ENCODE measurements around the gene ECE1.

ECE1 gene

DNA sequence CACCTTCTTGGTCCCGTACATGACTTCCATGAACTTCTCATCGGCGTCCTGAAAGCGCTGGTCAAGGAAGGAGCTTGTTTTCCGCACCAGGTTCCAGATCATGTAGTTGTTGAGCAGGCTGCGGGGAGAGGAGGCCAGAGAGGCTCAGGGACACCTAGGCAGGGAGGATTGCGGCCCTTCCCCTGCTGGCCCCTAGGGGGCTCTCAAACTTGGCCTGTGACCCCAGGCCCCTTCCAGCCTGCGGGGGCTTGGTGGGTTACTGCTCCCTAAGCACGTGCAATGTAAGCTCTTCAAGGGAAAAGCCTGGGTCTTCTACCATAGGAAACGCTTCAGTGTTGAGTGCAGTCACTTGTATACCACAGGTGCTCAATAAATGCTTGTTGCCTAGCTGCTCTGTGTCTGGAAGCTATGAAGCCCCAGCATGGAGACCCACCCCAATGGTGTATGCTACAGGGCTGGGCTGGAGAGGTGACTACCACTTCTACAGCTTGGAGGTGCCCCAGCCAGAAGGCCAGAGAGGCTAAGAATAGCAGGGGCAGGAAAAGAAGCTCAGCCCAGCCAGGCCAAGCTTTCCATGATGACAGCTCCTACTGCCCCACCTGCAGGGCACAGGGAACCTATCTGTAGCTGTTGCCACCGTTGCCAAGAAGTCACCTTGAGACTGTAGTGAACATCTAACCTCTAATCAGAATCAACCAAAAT, 45.1 kb downstream of the ECE1 start:
- H3K9ac ChIP-seq (ENCODE audit: low read length) = no peak overlapping the region
- H3K79me2 ChIP-seq (ENCODE audit: insufficient read depth, low read length) = no peaks in the 10 kb centered on the region
- H3K9me3 ChIP-seq (ENCODE audit: low read length) = no peaks in the 10 kb centered on the region
- H3K4me1 ChIP-seq (ENCODE audit: insufficient read depth, low read length, severe bottlenecking) = no peaks in the 10 kb centered on the region
- H2AFZ ChIP-seq (ENCODE audit: low read length) = no peak overlapping the region
- H3K4me2 ChIP-seq (ENCODE audit: low read length) = no peak overlapping the region
- H4K20me1 ChIP-seq (ENCODE audit: insufficient read depth, low read length) = no peaks in the 10 kb centered on the region
- peaks cover 30% of the 10 kb centered on the region; the same call in 1 of the 2 replicates for H3K36me3 ChIP-seq (ENCODE audit: insufficient read depth, low read length)
- H3K27ac ChIP-seq (ENCODE audit: low read depth, low read length, poor library complexity, severe bottlenecking) = no peak overlapping the region
- TF ChIP-seq EZH2 (IDR thresholded peaks at IDR 0.05; ENCODE audit: borderline replicate concordance, low read length) = no peak
- TF ChIP-seq, protein P1, sequence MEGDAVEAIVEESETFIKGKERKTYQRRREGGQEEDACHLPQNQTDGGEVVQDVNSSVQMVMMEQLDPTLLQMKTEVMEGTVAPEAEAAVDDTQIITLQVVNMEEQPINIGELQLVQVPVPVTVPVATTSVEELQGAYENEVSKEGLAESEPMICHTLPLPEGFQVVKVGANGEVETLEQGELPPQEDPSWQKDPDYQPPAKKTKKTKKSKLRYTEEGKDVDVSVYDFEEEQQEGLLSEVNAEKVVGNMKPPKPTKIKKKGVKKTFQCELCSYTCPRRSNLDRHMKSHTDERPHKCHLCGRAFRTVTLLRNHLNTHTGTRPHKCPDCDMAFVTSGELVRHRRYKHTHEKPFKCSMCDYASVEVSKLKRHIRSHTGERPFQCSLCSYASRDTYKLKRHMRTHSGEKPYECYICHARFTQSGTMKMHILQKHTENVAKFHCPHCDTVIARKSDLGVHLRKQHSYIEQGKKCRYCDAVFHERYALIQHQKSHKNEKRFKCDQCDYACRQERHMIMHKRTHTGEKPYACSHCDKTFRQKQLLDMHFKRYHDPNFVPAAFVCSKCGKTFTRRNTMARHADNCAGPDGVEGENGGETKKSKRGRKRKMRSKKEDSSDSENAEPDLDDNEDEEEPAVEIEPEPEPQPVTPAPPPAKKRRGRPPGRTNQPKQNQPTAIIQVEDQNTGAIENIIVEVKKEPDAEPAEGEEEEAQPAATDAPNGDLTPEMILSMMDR (IDR thresholded peaks at IDR 0.05; ENCODE audit: low read length) = peak; percentile 58
- no peak overlapping the region for H3K4me3 ChIP-seq (ENCODE audit: low read depth, low read length, poor library complexity, severe bottlenecking)
- H3F3A ChIP-seq (ENCODE audit: insufficient read depth, low read length) = no peaks in the 10 kb centered on the region
- no peaks in the 10 kb centered on the region for H3K9me2 ChIP-seq (ENCODE audit: low read depth, low read length)
- H3K27me3 ChIP-seq (ENCODE audit: insufficient read depth, low read length) = no peaks in the 10 kb centered on the region

DNA sequence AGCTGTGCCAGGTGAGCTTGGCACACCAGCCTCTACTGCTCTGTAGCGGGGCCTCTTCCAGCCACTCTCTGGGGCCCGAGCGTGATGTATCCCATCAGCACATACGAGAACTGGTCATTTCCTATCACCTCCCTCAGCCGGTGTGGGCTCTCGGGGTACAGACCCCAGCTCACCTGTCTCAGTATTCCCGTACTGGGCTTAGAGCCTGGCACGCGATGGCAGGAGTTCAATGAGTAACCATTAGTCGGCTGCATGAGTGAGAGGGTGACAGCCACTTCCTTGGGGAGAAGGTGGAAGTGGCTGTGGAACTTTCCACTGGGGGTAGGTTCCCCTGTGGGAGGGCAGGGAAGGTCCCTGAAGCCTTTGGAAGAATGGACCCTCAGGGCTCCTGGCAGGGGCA, 46.1 kb downstream of the ECE1 start:
- H3K36me3 ChIP-seq (ENCODE audit: insufficient read depth, low read length) = peaks cover 27% of the 10 kb centered on the region; the same call in 1 of the 2 replicates
- no peaks in the 10 kb centered on the region for H3K4me1 ChIP-seq (ENCODE audit: insufficient read depth, low read length, severe bottlenecking)
- H3K9me2 ChIP-seq (ENCODE audit: low read depth, low read length) = no peaks in the 10 kb centered on the region
- H3F3A ChIP-seq (ENCODE audit: insufficient read depth, low read length) = no peaks in the 10 kb centered on the region
- no peaks in the 10 kb centered on the region for H3K27me3 ChIP-seq (ENCODE audit: insufficient read depth, low read length)
- no peak overlapping the region for H2AFZ ChIP-seq (ENCODE audit: low read length)
- no peak overlapping the region for H3K4me2 ChIP-seq (ENCODE audit: low read length)
- no peaks in the 10 kb centered on the region for H3K9me3 ChIP-seq (ENCODE audit: low read length)
- H4K20me1 ChIP-seq (ENCODE audit: insufficient read depth, low read length) = no peaks in the 10 kb centered on the region
- no peak overlapping the region for H3K27ac ChIP-seq (ENCODE audit: low read depth, low read length, poor library complexity, severe bottlenecking)
- no peaks in the 10 kb centered on the region for H3K79me2 ChIP-seq (ENCODE audit: insufficient read depth, low read length)
- no peak overlapping the region for H3K9ac ChIP-seq (ENCODE audit: low read length)
- TF ChIP-seq, protein P1 (IDR thresholded peaks at IDR 0.05; ENCODE audit: low read length) = no peak
- TF ChIP-seq EZH2 (IDR thresholded peaks at IDR 0.05; ENCODE audit: borderline replicate concordance, low read length) = no peak
- H3K4me3 ChIP-seq (ENCODE audit: low read depth, low read length, poor library complexity, severe bottlenecking) = no peak overlapping the region

DNA sequence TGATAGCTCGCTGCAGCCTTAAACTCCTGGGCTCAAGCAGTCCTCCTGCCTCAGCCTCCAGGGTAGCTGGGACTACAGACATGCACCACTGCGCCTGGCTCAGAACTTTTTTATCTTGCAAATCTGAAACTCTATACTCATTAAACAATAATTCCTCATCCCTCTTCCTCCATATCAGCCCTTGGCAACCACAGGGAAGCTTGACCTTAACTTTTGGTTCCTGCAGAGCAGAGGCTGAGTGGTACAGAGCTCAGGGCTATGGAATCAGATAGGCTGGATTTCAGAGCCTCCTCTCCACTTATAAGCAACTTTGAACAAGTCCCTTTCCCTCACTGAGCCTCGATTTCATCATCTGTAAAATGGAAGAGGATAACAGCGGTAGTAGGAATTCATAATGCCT, 47.4 kb downstream of the ECE1 start:
- Histone ChIP-seq H3K9ac (ENCODE audit: low read length) (no peak overlapping the region), H3K27me3 (ENCODE audit: insufficient read depth, low read length) (no peaks in the 10 kb centered on the region), H3K4me2 (ENCODE audit: low read length) (no peak overlapping the region), H4K20me1 (ENCODE audit: insufficient read depth, low read length) (no peaks in the 10 kb centered on the region), H3K27ac (ENCODE audit: low read depth, low read length, poor library complexity, severe bottlenecking) (no peak overlapping the region), H2AFZ (ENCODE audit: low read length) (no peak overlapping the region), H3F3A (ENCODE audit: insufficient read depth, low read length) (no peaks in the 10 kb centered on the region), H3K9me3 (ENCODE audit: low read length) (no peaks in the 10 kb centered on the region), H3K4me1 (ENCODE audit: insufficient read depth, low read length, severe bottlenecking) (no peaks in the 10 kb centered on the region), H3K4me3 (ENCODE audit: low read depth, low read length, poor library complexity, severe bottlenecking) (no peak overlapping the region), H3K36me3 (ENCODE audit: insufficient read depth, low read length) (peaks cover 34% of the 10 kb centered on the region; the same call in 1 of the 2 replicates), H3K79me2 (ENCODE audit: insufficient read depth, low read length) (no peaks in the 10 kb centered on the region), H3K9me2 (ENCODE audit: low read depth, low read length) (no peaks in the 10 kb centered on the region)
- no peak for TF ChIP-seq EZH2 (IDR thresholded peaks at IDR 0.05; ENCODE audit: borderline replicate concordance, low read length)
- TF ChIP-seq, protein P1 (IDR thresholded peaks at IDR 0.05; ENCODE audit: low read length) = no peak
